GM23338 (cell line): ENCODE data around the gene CELF2. TPM values are rescaled to one million over a fixed set of nuclear protein-coding genes. Genes with fewer than 3 reads are reported as not detected.

Source experiments
- ATAC-seq: fragments of 200-7000 bp; cut with Tn5 transposase; 3 replicates; pipeline ENCODE4 v1.9.1; 2020
- DNase-seq: peaks from one replicate; pipeline ENCODE4 v3.0.0-alpha.2; 2015; ENCODE audit warnings: low spot score
- H2AFZ ChIP-seq: fragments of 200-600 bp; sonication (generic); 2 replicates; pipeline ENCODE4 v1.8.0; 2016; ENCODE audit warnings: antibody characterized with exemption, mild to moderate bottlenecking, moderate library complexity
- H3F3A ChIP-seq: fragments of 200-600 bp; sonication (generic); replicated peaks from 2 replicates; pipeline ENCODE4 v1.8.0; 2017; ENCODE audit warnings: antibody characterized with exemption, mixed run types, low read depth
- H3K27ac ChIP-seq: fragments of 200-600 bp; sonication (generic); 2 replicates; pipeline ENCODE4 v1.6.1; 2016; ENCODE audit warnings: low read depth
- H3K27me3 ChIP-seq: fragments of 200-600 bp; sonication (generic); 2 replicates; pipeline ENCODE4 v1.8.0; 2016; ENCODE audit warnings: mild to moderate bottlenecking, mixed run types, moderate library complexity; ENCODE audit not compliant: insufficient read depth
- H3K36me3 ChIP-seq: fragments of 200-600 bp; sonication (generic); 2 replicates; pipeline ENCODE4 v1.8.0; 2016; ENCODE audit warnings: mild to moderate bottlenecking; ENCODE audit not compliant: insufficient read depth
- H3K4me1 ChIP-seq: fragments of 200-600 bp; sonication (generic); 2 replicates; pipeline ENCODE4 v1.8.0; 2016; ENCODE audit warnings: mild to moderate bottlenecking, moderate library complexity; ENCODE audit not compliant: insufficient read depth
- H3K4me2 ChIP-seq: fragments of 200-600 bp; sonication (generic); 2 replicates; pipeline ENCODE4 v1.7.1; 2017; ENCODE audit warnings: mixed run types
- H3K4me3 ChIP-seq: fragments of 200-600 bp; sonication (generic); 2 replicates; pipeline ENCODE4 v1.6.1; 2016; ENCODE audit warnings: mixed run types
- H3K79me2 ChIP-seq: fragments of 200-600 bp; sonication (generic); replicated peaks from 2 replicates; pipeline ENCODE4 v1.8.0; 2017; ENCODE audit warnings: mild to moderate bottlenecking; ENCODE audit not compliant: insufficient read depth
- H3K9me2 ChIP-seq: fragments of 200-600 bp; sonication (generic); 2 replicates; pipeline ENCODE4 v1.8.0; 2017; ENCODE audit not compliant: insufficient read depth
- H4K20me1 ChIP-seq: fragments of 200-600 bp; sonication (generic); replicated peaks from 2 replicates; pipeline ENCODE4 v1.8.0; 2017; ENCODE audit warnings: mild to moderate bottlenecking; ENCODE audit not compliant: insufficient read depth
- H3K27ac Mint-ChIP-seq: 2 replicates; pipeline ENCODE4 v1.8.0; 2020; ENCODE audit warnings: inconsistent platforms, mild to moderate bottlenecking, moderate library complexity, mixed read lengths
- H3K27me3 Mint-ChIP-seq: 3 replicates; pipeline ENCODE4 v1.8.0; 2022; ENCODE audit warnings: low read depth, mild to moderate bottlenecking, moderate library complexity, mixed read lengths, inconsistent platforms; ENCODE audit not compliant: insufficient read depth, poor library complexity
- H3K36me3 Mint-ChIP-seq: 3 replicates; pipeline ENCODE4 v1.8.0; 2021; ENCODE audit warnings: low read depth, mild to moderate bottlenecking, inconsistent platforms, moderate library complexity, mixed read lengths
- H3K4me1 Mint-ChIP-seq: 3 replicates; pipeline ENCODE4 v1.8.0; 2020; ENCODE audit warnings: mild to moderate bottlenecking, inconsistent platforms, mixed read lengths
- H3K4me3 Mint-ChIP-seq: 3 replicates; pipeline ENCODE4 v1.8.0; 2021; ENCODE audit warnings: moderate library complexity, mild to moderate bottlenecking, inconsistent platforms, mixed read lengths
- H3K9me3 Mint-ChIP-seq: 3 replicates; pipeline ENCODE4 v1.8.0; 2020; ENCODE audit warnings: moderate library complexity, mild to moderate bottlenecking, inconsistent platforms, mixed read lengths
- ETS1 ChIP-seq: IDR thresholded peaks from 2 replicates; pipeline ENCODE4 v1.6.1; 2016; ENCODE audit warnings: antibody characterized with exemption
- EZH2 ChIP-seq: fragments of 200-600 bp; sonication (generic); IDR thresholded peaks from one replicate; pipeline ENCODE4 v1.8.0; 2017; ENCODE audit warnings: antibody characterized with exemption, mild to moderate bottlenecking, low read depth; ENCODE audit not compliant: unreplicated experiment
- NANOG ChIP-seq: IDR thresholded peaks from 2 replicates; pipeline ENCODE4 v1.6.1; 2016; ENCODE audit warnings: antibody characterized with exemption, borderline replicate concordance
- POLR2AphosphoS5 ChIP-seq: IDR thresholded peaks from 2 replicates; pipeline ENCODE4 v1.6.1; 2016; ENCODE audit warnings: antibody characterized with exemption, low read depth
- REST ChIP-seq: IDR thresholded peaks from one replicate; pipeline ENCODE4 v1.6.1; 2018; ENCODE audit warnings: antibody characterized with exemption; ENCODE audit not compliant: unreplicated experiment
- ZNF114 ChIP-seq: fragments of 250-450 bp; sonication (Bioruptor Pico); IDR thresholded peaks from 2 replicates; pipeline ENCODE4 v1.5.0; 2020; ENCODE audit warnings: mild to moderate bottlenecking, moderate library complexity
- ZNF331 ChIP-seq: fragments of 250-450 bp; sonication (Bioruptor Pico); IDR thresholded peaks from 2 replicates; pipeline ENCODE4 v1.5.0; 2020; ENCODE audit warnings: low read depth, mild to moderate bottlenecking, moderate library complexity
- ZNF462 ChIP-seq: fragments of 250-450 bp; sonication (Bioruptor Pico); IDR thresholded peaks from 2 replicates; pipeline ENCODE4 v1.5.0; 2020; ENCODE audit warnings: mild to moderate bottlenecking, moderate library complexity
- polyA plus RNA-seq: library from polyadenylated mRNA; unstranded; fragments of >200 nt; fragmentation: Nextera tagmentation; extraction: Ambion mirVana; gene quantifications from 2 replicates; pipeline ENCODE4 v1.2.1, GENCODE V29; 2016
- total RNA-seq: library from RNA; depleted of rRNA; stranded (reverse); fragments of >200 nt; shearing (Covaris generic); gene quantifications from 2 replicates; pipeline ENCODE4 v1.2.3, GENCODE V29; 2014

Gene CELF2
- total and polyA plus RNA-seq, 2 experiments from 2014 or later: 18.1 to 22.5 TPM

- no peak for TF ChIP-seq REST
- TF ChIP-seq ETS1: no peak
- H3K4me3 Mint-ChIP-seq: no peak overlapping the region
These were observed 24.5 kb upstream of the CELF2 start for GRCh38 chr10:10992961-10993714.

GRCh38 chr10:10993785-10994184, 23.9 kb upstream of the CELF2 start:
- H3K4me1 ChIP-seq: no peaks in the 10 kb centered on the region
- H3K4me2 ChIP-seq: no peak overlapping the region
- Mint-ChIP-seq H3K9me3 (peaks cover 4% of the 10 kb centered on the region), H3K4me3 (no peak overlapping the region), H3K27me3 (no peaks in the 10 kb centered on the region), H3K4me1 (no peaks in the 10 kb centered on the region), H3K36me3 (0 out of 3 replicates have a peak, but pooled peaks cover 3% of the 10 kb centered on the region), H3K27ac (no peak overlapping the region)
- H2AFZ ChIP-seq: no peak overlapping the region
- H3F3A ChIP-seq: no peaks in the 10 kb centered on the region
- no peak overlapping the region for H3K27ac ChIP-seq
- H3K9me2 ChIP-seq: no peaks in the 10 kb centered on the region
- H4K20me1 ChIP-seq: no peaks in the 10 kb centered on the region
- DNase-seq (no peak), ATAC-seq (no peak)
- H3K36me3 ChIP-seq: no peaks in the 10 kb centered on the region
- TF ChIP-seq POLR2AphosphoS5 (no peak), ZNF462 (CRISPR knock-in tag) (no peak), ZNF331 (CRISPR knock-in tag) (no peak), EZH2 (no peak), ZNF114 (CRISPR knock-in tag) (no peak), NANOG (no peak)
- H3K4me3 ChIP-seq: no peak overlapping the region
- no peaks in the 10 kb centered on the region for H3K27me3 ChIP-seq
- H3K79me2 ChIP-seq: no peaks in the 10 kb centered on the region

More at GRCh38 chr10:10992961-10993714, 24.5 kb upstream of the CELF2 start:
- H3K9me2 ChIP-seq: no peaks in the 10 kb centered on the region
- H3K4me1 ChIP-seq: no peaks in the 10 kb centered on the region
- Mint-ChIP-seq H3K36me3 (0 out of 3 replicates have a peak, but pooled peaks cover 3% of the 10 kb centered on the region), H3K27ac (no peak overlapping the region), H3K27me3 (no peaks in the 10 kb centered on the region), H3K9me3 (peaks cover 4% of the 10 kb centered on the region), H3K4me1 (no peaks in the 10 kb centered on the region)
- no peak for ATAC-seq
- no peak overlapping the region for H3K4me2 ChIP-seq
- H3K27ac ChIP-seq: no peak overlapping the region
- H3F3A ChIP-seq: no peaks in the 10 kb centered on the region
- no peaks in the 10 kb centered on the region for H3K36me3 ChIP-seq
- H3K27me3 ChIP-seq: no peaks in the 10 kb centered on the region
- H3K4me3 ChIP-seq: no peak overlapping the region
- H3K79me2 ChIP-seq: no peaks in the 10 kb centered on the region
- no peak overlapping the region for H2AFZ ChIP-seq
- no peak for DNase-seq
- H4K20me1 ChIP-seq: no peaks in the 10 kb centered on the region
